ENCODE measurements around the gene USF2. TPM values are rescaled to one million over a fixed set of nuclear protein-coding genes. Genes with fewer than 3 reads are reported as not detected.

The USF2 gene
- total and polyA plus RNA-seq, 2 of the 8 experiments (the other 6 are each of a cell fraction or from before 2014, with no cell fraction given), result 74.1 to 109 TPM

DNA sequence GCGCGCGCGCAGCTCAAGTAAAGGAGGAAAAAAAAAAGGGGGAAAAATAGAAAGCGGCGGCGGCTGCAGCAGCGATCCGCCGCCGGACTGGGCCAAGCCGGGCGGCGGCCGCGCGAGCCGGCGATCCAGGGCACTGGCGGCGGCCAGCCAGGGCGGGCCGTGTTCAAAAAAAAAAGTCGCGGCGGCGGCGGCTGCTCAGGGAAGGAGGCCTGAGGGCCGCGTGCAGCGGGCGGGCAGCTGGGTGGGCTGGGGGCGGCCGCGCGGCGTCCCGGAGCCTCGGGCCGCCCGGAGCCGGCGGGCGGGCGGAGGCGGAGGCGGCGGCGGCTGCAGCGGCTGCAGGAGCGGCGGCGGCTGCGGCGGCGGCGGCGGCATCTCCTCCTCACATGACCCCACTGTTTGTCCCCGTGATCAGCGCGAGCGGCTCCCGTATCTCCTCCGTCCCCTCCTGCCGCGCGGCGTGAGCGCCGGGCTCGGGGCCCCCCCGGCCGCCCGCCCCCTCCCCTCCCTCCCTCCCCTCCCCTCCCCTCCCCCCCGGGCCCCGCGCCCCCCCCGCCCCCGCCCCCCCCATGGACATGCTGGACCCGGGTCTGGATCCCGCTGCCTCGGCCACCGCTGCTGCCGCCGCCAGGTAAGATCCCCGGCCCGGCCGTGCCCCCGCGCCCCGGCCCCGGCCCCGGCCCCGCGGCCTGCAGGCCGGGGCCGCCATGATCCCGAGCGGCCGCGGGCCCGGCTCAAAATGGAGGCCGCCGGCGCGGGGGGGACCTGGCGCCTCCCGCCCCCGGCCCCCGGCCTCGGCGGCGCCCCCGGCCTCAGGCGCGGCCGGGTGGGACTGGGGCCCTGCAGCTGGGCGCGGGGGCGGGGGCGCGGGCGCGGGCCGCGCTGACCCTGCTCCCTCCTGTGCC is at the start of gene USF2 (continued):
- TF ChIP-seq PHF8 (conservative IDR thresholded peaks at IDR 0.05; ENCODE audit: low read depth, low read length), result peak; percentile 49; the same call in 1 of the 2 replicates
- TF ChIP-seq, protein P1, sequence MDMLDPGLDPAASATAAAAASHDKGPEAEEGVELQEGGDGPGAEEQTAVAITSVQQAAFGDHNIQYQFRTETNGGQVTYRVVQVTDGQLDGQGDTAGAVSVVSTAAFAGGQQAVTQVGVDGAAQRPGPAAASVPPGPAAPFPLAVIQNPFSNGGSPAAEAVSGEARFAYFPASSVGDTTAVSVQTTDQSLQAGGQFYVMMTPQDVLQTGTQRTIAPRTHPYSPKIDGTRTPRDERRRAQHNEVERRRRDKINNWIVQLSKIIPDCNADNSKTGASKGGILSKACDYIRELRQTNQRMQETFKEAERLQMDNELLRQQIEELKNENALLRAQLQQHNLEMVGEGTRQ (IDR thresholded peaks at IDR 0.05; ENCODE audit: low read length), result peak; percentile 68

Data from H1 (cell line).